Activated naive CD4-positive, alpha-beta T cell treated with anti-CD3 and anti-CD28 coated beads, Interleukin-2, amount 10 ng/mL, durations not matched to agents 7 days and 5 days (primary cell): ENCODE data around the gene KRTAP3-1.
"Not testable (repeated sequence)": the region's sequence is repeated elsewhere in the genome, so short reads cannot be mapped to it uniquely, and the experiment has no call there.

ENCODE experiments used
- CTCF ChIA-PET: fragments of 350-600 bp; sonication (Branson Sonifier 250); formaldehyde crosslinking; loops from one replicate; lab custom pipeline; 2021; ENCODE audit warnings: antibody characterized with exemption; lab: Charles Lee
- DNase-seq: peaks from one replicate; pipeline ENCODE4 v3.0.0-alpha.2; 2020
- H3K27ac Mint-ChIP-seq: one replicate; pipeline ENCODE4 v1.8.0; 2021; ENCODE audit warnings: mild to moderate bottlenecking, moderate library complexity, mixed read lengths
- H3K27me3 Mint-ChIP-seq: one replicate; pipeline ENCODE4 v1.8.0; 2021; ENCODE audit warnings: mild to moderate bottlenecking, mixed read lengths
- H3K36me3 Mint-ChIP-seq: one replicate; pipeline ENCODE4 v1.8.0; 2021; ENCODE audit warnings: mixed read lengths
- H3K4me1 Mint-ChIP-seq: one replicate; pipeline ENCODE4 v1.8.0; 2021; ENCODE audit warnings: mixed read lengths
- H3K4me3 Mint-ChIP-seq: one replicate; pipeline ENCODE4 v1.8.0; 2021; ENCODE audit warnings: mild to moderate bottlenecking, moderate library complexity, mixed read lengths
- H3K9me3 Mint-ChIP-seq: one replicate; pipeline ENCODE4 v1.8.0; 2021; ENCODE audit warnings: mixed read lengths

Gene KRTAP3-1

GRCh38 chr17:41008811-41009210 is at the start of gene KRTAP3-1:
Gene KRTAP3-1, minus strand, starts transcription at chr17:41009128. Its CDS starts 54 bp downstream, at chr17:41009074.
- Mint-ChIP-seq H3K36me3 (no peaks in the 10 kb centered on the region), H3K27me3 (peaks cover 9% of the 10 kb centered on the region), H3K9me3 (no peaks in the 10 kb centered on the region), H3K4me1 (no peaks in the 10 kb centered on the region), H3K4me3 (no peak within 1 kb of the TSS), H3K27ac (no peak within 1 kb of the TSS)
- no peak for DNase-seq
- CTCF ChIA-PET = no interaction called here

- DNase-seq = no peak
- Mint-ChIP-seq H3K27ac (no peak overlapping the region), H3K27me3 (peaks cover 21% of the 10 kb centered on the region), H3K4me3 (no peak overlapping the region), H3K9me3 (peaks cover 6% of the 10 kb centered on the region), H3K36me3 (no peaks in the 10 kb centered on the region), H3K4me1 (no peaks in the 10 kb centered on the region)
- CTCF ChIA-PET = no interaction called here
Measured at GRCh38 chr17:41057547-41057946, 48.6 kb upstream of the KRTAP3-1 start.

DNA sequence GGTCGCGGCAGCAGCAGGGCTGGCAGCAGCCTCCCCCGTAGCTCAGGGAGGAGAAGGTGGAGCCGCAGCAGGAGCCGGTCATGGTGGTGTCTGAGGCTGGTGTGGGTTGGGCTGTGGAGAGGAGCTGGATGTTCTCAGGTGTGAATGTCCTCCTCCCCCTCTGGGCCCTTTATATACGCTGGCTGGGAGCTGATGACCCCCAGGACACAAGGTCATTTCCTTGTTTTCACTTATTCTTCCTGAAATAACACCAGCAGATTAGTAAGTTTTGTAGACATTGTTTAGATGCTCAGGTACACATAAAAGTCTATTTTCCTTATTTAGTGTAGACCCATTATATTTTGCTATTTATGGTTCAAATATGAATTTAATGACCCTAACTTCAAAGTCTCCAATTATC is 46.2 kb upstream of the KRTAP3-1 start, which contains the start of gene KRTAP2-2:
Gene KRTAP2-2, minus strand, starts transcription at position 101 of the 400 bp plus-strand sequence. Its CDS starts 19 bp downstream, at position 82.
- H3K27ac Mint-ChIP-seq, DNase-seq, H3K4me1 Mint-ChIP-seq, H3K4me3 Mint-ChIP-seq, CTCF ChIA-PET, H3K36me3 Mint-ChIP-seq, H3K9me3 Mint-ChIP-seq: not testable (repeated sequence)
- H3K27me3 Mint-ChIP-seq = peaks cover 12% of the 10 kb centered on the region

DNA sequence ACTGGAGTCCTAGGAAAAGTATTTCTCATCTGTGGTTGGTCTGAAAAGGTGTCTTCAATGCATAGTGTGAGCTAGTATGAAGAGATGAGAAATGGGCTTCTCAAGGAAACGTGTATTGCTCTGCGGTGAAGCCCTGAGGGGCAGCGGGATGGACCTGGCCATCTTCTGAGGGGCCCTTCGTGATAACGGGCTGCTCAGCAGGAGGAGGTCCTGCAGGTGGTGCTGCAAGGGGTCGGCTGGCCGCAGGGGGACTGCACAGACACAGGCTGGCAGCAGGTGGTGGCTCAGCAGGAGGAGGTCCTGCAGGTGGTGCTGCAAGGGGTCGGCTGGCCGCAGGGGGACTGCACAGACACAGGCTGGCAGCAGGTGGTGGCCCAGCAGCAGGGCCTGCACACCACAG is 45.6 kb upstream of the KRTAP3-1 start:
- H3K36me3 Mint-ChIP-seq, H3K9me3 Mint-ChIP-seq, H3K4me3 Mint-ChIP-seq, H3K27ac Mint-ChIP-seq, DNase-seq, H3K27me3 Mint-ChIP-seq, H3K4me1 Mint-ChIP-seq, CTCF ChIA-PET: not testable (repeated sequence)

- Mint-ChIP-seq H3K27ac (no peak overlapping the region), H3K27me3 (peaks cover 5% of the 10 kb centered on the region), H3K4me1 (no peaks in the 10 kb centered on the region), H3K36me3 (no peaks in the 10 kb centered on the region), H3K4me3 (no peak overlapping the region), H3K9me3 (peaks cover 6% of the 10 kb centered on the region)
- CTCF ChIA-PET = no interaction called here
- DNase-seq = no peak
Measured at GRCh38 chr17:41054025-41054424, 45.1 kb upstream of the KRTAP3-1 start.

GRCh38 chr17:41052566-41052965 is 43.6 kb upstream of the KRTAP3-1 start:
- CTCF ChIA-PET = no interaction called here
- Mint-ChIP-seq H3K27ac (no peak overlapping the region), H3K36me3 (no peaks in the 10 kb centered on the region), H3K27me3 (peaks cover 17% of the 10 kb centered on the region), H3K9me3 (peaks cover 4% of the 10 kb centered on the region), H3K4me3 (no peak overlapping the region), H3K4me1 (no peaks in the 10 kb centered on the region)
- DNase-seq = no peak

- CTCF ChIA-PET = no interaction called here
- no peaks in the 10 kb centered on the region for H3K4me1 Mint-ChIP-seq
- no peak for DNase-seq
- no peaks in the 10 kb centered on the region for H3K9me3 Mint-ChIP-seq
- no peak overlapping the region for H3K27ac Mint-ChIP-seq
- peaks cover 36% of the 10 kb centered on the region for H3K27me3 Mint-ChIP-seq
- H3K36me3 Mint-ChIP-seq = no peaks in the 10 kb centered on the region
- H3K4me3 Mint-ChIP-seq = no peak overlapping the region
Measured at GRCh38 chr17:41049110-41049509, 40.2 kb upstream of the KRTAP3-1 start.

DNA sequence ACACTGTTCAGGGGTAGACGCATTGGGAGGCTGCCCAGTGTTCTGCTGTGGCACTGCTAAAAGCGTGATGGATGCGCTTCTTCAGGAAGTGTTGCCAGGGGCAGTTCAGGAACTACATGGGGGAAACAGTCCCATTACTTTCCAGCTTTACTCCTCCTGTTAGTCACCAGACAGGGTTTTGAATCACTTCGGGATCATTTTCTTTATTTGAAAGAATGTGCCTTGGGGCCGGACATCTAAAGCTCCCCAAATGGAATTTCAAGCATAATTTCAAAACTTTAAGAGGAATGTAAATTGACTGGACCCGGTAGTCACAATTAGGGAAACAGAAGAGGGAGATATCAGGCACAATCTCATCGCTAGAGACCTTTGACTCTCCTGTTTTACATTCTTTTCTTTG is 39.5 kb upstream of the KRTAP3-1 start:
- H3K27ac Mint-ChIP-seq = no peak overlapping the region
- peaks cover 36% of the 10 kb centered on the region for H3K27me3 Mint-ChIP-seq
- no peaks in the 10 kb centered on the region for H3K9me3 Mint-ChIP-seq
- DNase-seq = no peak
- H3K4me1 Mint-ChIP-seq = no peaks in the 10 kb centered on the region
- no peaks in the 10 kb centered on the region for H3K36me3 Mint-ChIP-seq
- H3K4me3 Mint-ChIP-seq = no peak overlapping the region
- CTCF ChIA-PET = no interaction called here

GRCh38 chr17:41046735-41047465 is 38.0 kb upstream of the KRTAP3-1 start, which contains the start of gene KRTAP2-1:
Gene KRTAP2-1, minus strand, starts transcription at chr17:41047316. Its CDS starts 49 bp downstream, at chr17:41047267.
- not testable (repeated sequence) for H3K36me3 Mint-ChIP-seq, H3K27ac Mint-ChIP-seq, DNase-seq, H3K4me1 Mint-ChIP-seq, H3K4me3 Mint-ChIP-seq, H3K9me3 Mint-ChIP-seq
- H3K27me3 Mint-ChIP-seq = peaks cover 36% of the 10 kb centered on the region
- CTCF ChIA-PET = interaction anchor here (1.0 kb wide), 1 partner anchor 12 kb away, joined by 4 read pairs; no protein-coding TSS in a partner anchor

- H3K4me3 Mint-ChIP-seq = no peak overlapping the region
- DNase-seq = no peak
- peaks cover 30% of the 10 kb centered on the region for H3K27me3 Mint-ChIP-seq
- CTCF ChIA-PET = no interaction called here
- H3K36me3 Mint-ChIP-seq = no peaks in the 10 kb centered on the region
- H3K9me3 Mint-ChIP-seq = no peaks in the 10 kb centered on the region
- no peaks in the 10 kb centered on the region for H3K4me1 Mint-ChIP-seq
- no peak overlapping the region for H3K27ac Mint-ChIP-seq
Measured at GRCh38 chr17:41042953-41043352, 34.0 kb upstream of the KRTAP3-1 start.

DNA sequence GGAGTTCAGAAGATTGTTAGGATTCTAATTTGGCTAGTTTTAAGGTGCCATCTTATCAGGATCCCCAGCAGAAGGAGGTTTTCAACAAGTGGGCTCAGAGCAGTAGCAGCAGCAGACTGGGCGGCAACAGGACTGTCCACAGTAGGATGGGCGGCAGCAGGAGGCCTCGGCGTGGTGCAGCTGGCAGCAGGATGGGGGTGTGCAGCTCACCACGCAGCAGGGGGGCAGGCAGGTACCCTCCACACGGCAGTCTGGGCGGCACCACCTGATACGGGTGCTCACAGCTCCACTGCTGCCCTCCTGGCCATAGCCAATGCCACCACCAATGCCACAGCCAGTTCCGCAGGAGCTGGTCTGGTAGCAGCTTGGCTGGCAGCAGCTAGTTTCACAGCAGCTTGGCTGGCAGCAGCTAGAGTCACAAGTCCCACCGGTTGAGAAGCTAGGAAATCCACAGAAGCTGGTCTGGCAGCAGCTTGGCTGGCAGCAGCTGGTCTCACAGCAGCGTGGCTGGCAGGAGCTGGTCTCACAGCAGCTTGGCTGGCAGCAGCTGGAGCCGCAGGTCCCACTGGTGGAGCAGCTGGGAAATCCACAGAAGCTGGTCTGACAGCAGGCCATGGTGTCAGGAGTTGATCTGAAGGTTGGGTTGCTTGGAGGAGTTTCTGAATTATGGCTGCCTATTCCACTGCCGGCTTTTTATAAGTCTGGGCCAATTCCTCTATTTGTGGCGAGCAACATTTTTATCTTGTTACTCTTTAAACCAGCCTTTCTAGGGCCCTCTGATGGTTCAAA is 32.0 kb upstream of the KRTAP3-1 start, which contains the start of gene KRTAP1-1:
Gene KRTAP1-1, minus strand, starts transcription at position 668 of the 789 bp plus-strand sequence. Its CDS starts 53 bp downstream, at position 615.
- DNase-seq, H3K4me1 Mint-ChIP-seq, H3K27ac Mint-ChIP-seq, CTCF ChIA-PET, H3K36me3 Mint-ChIP-seq, H3K9me3 Mint-ChIP-seq, H3K4me3 Mint-ChIP-seq: not testable (repeated sequence)
- peaks cover 14% of the 10 kb centered on the region for H3K27me3 Mint-ChIP-seq

- H3K27ac Mint-ChIP-seq = no peak overlapping the region
- no peak overlapping the region for H3K4me3 Mint-ChIP-seq
- H3K4me1 Mint-ChIP-seq = no peaks in the 10 kb centered on the region
- no peak for DNase-seq
- peaks cover 15% of the 10 kb centered on the region for H3K27me3 Mint-ChIP-seq
- no peaks in the 10 kb centered on the region for H3K9me3 Mint-ChIP-seq
- H3K36me3 Mint-ChIP-seq = no peaks in the 10 kb centered on the region
- CTCF ChIA-PET = no interaction called here
Measured at GRCh38 chr17:41037853-41038350, 29.0 kb upstream of the KRTAP3-1 start.

- CTCF ChIA-PET, H3K36me3 Mint-ChIP-seq, H3K4me1 Mint-ChIP-seq, H3K9me3 Mint-ChIP-seq, H3K4me3 Mint-ChIP-seq, H3K27ac Mint-ChIP-seq, DNase-seq: not testable (repeated sequence)
- H3K27me3 Mint-ChIP-seq = peaks cover 11% of the 10 kb centered on the region
Measured at GRCh38 chr17:41034346-41034935, 25.5 kb upstream of the KRTAP3-1 start, which contains the start of gene KRTAP1-3. Gene KRTAP1-3, minus strand, starts transcription at chr17:41034874. Its CDS starts 53 bp downstream, at chr17:41034821.

DNA sequence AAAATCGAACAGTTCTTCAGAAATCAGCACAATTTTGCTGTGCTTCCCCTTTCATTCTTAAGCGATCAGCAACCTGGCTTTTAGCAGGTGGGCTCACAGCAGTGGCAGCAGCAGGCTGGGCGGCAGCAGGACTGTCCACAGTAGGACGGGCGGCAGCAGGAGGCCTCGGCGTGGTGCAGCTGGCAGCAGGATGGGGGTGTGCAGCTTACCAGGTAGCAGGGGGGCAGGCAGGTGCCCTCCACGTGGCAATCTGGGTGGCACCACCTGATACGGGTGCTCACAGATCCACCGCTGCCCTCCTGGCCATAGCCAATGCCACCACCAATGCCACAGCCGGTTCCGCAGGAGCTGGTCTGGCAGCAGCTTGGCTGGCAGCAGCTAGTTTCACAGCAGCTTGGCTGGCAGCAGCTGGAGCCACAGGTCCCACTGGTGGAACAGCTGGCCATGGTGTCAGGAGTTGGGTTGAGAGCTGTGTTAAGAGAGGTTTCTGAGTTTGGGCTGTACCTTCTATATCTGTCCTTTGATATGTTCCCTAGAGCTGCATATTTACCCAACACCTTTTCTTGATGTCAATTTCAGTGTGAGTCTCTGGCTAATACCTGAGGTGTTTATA is 20.8 kb upstream of the KRTAP3-1 start, which contains the start of gene KRTAP1-4:
Gene KRTAP1-4, minus strand, starts transcription at position 563 of the 613 bp plus-strand sequence. Its CDS starts 117 bp downstream, at position 446.
- no peaks in the 10 kb centered on the region for H3K4me1 Mint-ChIP-seq
- H3K27me3 Mint-ChIP-seq = peaks cover 11% of the 10 kb centered on the region
- no peak for DNase-seq
- H3K9me3 Mint-ChIP-seq = no peaks in the 10 kb centered on the region
- H3K36me3 Mint-ChIP-seq = no peaks in the 10 kb centered on the region
- CTCF ChIA-PET = no interaction called here
- H3K27ac Mint-ChIP-seq = no peak within 1 kb of the TSS
- H3K4me3 Mint-ChIP-seq = no peak within 1 kb of the TSS
